GM12878 (cell line): ENCODE results near the gene REV3L. TPM values are rescaled to one million over a fixed set of nuclear protein-coding genes. Genes with fewer than 3 reads are reported as not detected.

Source experiments
- BCL3 ChIP-seq: IDR thresholded peaks from 2 replicates; pipeline ENCODE4 v1.6.1; 2011; ENCODE audit warnings: borderline replicate concordance, low read depth, mild to moderate bottlenecking, moderate library complexity, low read length; ENCODE audit not compliant: insufficient read depth, poor library complexity, severe bottlenecking
- BCLAF1 ChIP-seq: fragments of 450-650 bp; IDR thresholded peaks from 2 replicates; pipeline ENCODE4 v1.6.1; 2017; ENCODE audit warnings: antibody characterized with exemption, mild to moderate bottlenecking, moderate library complexity
- BMI1 ChIP-seq: fragments of 450-650 bp; IDR thresholded peaks from 2 replicates; pipeline ENCODE4 v1.6.1; 2016; ENCODE audit warnings: mild to moderate bottlenecking, moderate library complexity, borderline replicate concordance
- EGR1 ChIP-seq, 2 experiments: IDR thresholded peaks; 1 replicate in 1 of 2; 2 replicates in 1 of 2; pipeline ENCODE4 v1.6.1; 2011 to 2012; ENCODE audit warnings: low read depth in 2 of 2, low read length in 2 of 2, borderline replicate concordance in 1 of 2, mild to moderate bottlenecking in 1 of 2, moderate library complexity in 1 of 2
- EP300 ChIP-seq, 2 experiments: fragments of 150-350 bp in 1 of 2; IDR thresholded peaks; 2 replicates each; pipeline ENCODE4 v1.6.1; 2011 to 2012; ENCODE audit warnings: low read depth in 2 of 2, low read length in 2 of 2, borderline replicate concordance in 1 of 2, improper control_type of control experiment in 1 of 2, inconsistent platforms in 1 of 2; ENCODE audit not compliant: control insufficient read depth in 1 of 2
- JUNB ChIP-seq: IDR thresholded peaks from 2 replicates; pipeline ENCODE4 v1.6.1; 2016; ENCODE audit warnings: antibody characterized with exemption, mild to moderate bottlenecking
- MEF2A ChIP-seq: IDR thresholded peaks from 2 replicates; pipeline ENCODE4 v1.6.1; 2011; ENCODE audit warnings: low read depth, mild to moderate bottlenecking, low read length, moderate library complexity; ENCODE audit not compliant: insufficient read depth
- PAX5 ChIP-seq: IDR thresholded peaks from 2 replicates; pipeline ENCODE4 v1.6.1; 2011; ENCODE audit warnings: low read depth, low read length, borderline replicate concordance
- PBX3 ChIP-seq: IDR thresholded peaks from 2 replicates; pipeline ENCODE4 v1.6.1; 2011; ENCODE audit warnings: mild to moderate bottlenecking, low read depth, low read length, moderate library complexity; ENCODE audit not compliant: insufficient replicate concordance
- POLR2AphosphoS5 ChIP-seq: IDR thresholded peaks from 2 replicates; pipeline ENCODE4 v1.6.1; 2011; ENCODE audit warnings: mild to moderate bottlenecking, low read length, inconsistent platforms
- RELA ChIP-seq: fragments of 450-650 bp; IDR thresholded peaks from 2 replicates; pipeline ENCODE4 v1.8.0; 2014; ENCODE audit warnings: borderline replicate concordance; ENCODE audit not compliant: partially characterized antibody
- RFX5 ChIP-seq: IDR thresholded peaks from 2 replicates; pipeline ENCODE4 v1.6.1; 2011; ENCODE audit warnings: low read depth, low read length, improper control_type of control experiment
- SMC3 ChIP-seq: IDR thresholded peaks from 2 replicates; pipeline ENCODE4 v1.6.1; 2011; ENCODE audit warnings: low read length, improper control_type of control experiment, borderline replicate concordance
- SREBF2 ChIP-seq: IDR thresholded peaks from 2 replicates; pipeline ENCODE4 v1.6.1; 2012; ENCODE audit warnings: mild to moderate bottlenecking, low read length
- SRF ChIP-seq, 2 experiments: IDR thresholded peaks; 2 replicates each; pipeline ENCODE4 v1.6.1; 2011; ENCODE audit warnings: low read depth in 2 of 2, low read length in 2 of 2, mild to moderate bottlenecking in 1 of 2, moderate library complexity in 1 of 2
- STAT3 ChIP-seq: IDR thresholded peaks from 2 replicates; pipeline ENCODE4 v1.6.1; 2011; ENCODE audit warnings: low read depth, low read length, improper control_type of control experiment
- TAF1 ChIP-seq: IDR thresholded peaks from 2 replicates; pipeline ENCODE4 v1.6.1; 2011; ENCODE audit warnings: mild to moderate bottlenecking, low read depth, low read length, borderline replicate concordance
- ZBTB33 ChIP-seq: fragments of 450-650 bp; IDR thresholded peaks from 2 replicates; pipeline ENCODE4 v1.6.1; 2017; ENCODE audit warnings: mild to moderate bottlenecking
- ZBTB4 ChIP-seq: fragments of 450-650 bp; formaldehyde crosslinking; IDR thresholded peaks from 2 replicates; pipeline ENCODE4 v1.4.0; 2022; ENCODE audit warnings: mild to moderate bottlenecking, moderate library complexity
- polyA plus RNA-seq, 11 experiments: library from polyadenylated mRNA; depleted of rRNA in 4 of 11; unstranded in 6 of 11; stranded (reverse) in 5 of 11; fragments of >200 nt; fragmentation: Nextera tagmentation in 4 of 11; fragmentation: Illumina TruSeq in 1 of 11; extraction: Ambion mirVana in 4 of 11; extraction: Trizol in 1 of 11; gene quantifications; 1 replicate in 1 of 11; 2 replicates in 10 of 11; pipeline versions ENCODE4 v1.2.1 to v1.2.3, GENCODE V29; 2011 to 2016; ENCODE audit warnings: inconsistent platforms in 2 of 11, missing spikeins in 2 of 11, low read depth in 1 of 11
- total RNA-seq, 4 experiments: library from RNA; depleted of rRNA in 3 of 4; stranded (reverse); fragments of >200 nt in 3 of 4; fragmentation: Illumina TruSeq in 1 of 4; extraction: Trizol in 1 of 4; gene quantifications; 2 replicates each; pipeline versions ENCODE4 v1.2.1 to v1.2.3, GENCODE V29; 2013 to 2021

The REV3L gene
- total and polyA plus RNA-seq, 10 of the 15 experiments (the other 5 are each of a cell fraction or from before 2014, with no cell fraction given): 7.6 to 33.6 (median 21.5) TPM

GRCh38 chr6:111406200-111406721 is 76.8 kb downstream of the REV3L start (continued):
- TF ChIP-seq BMI1 (peak; percentile 88), STAT3 (no peak; the same call in 1 of the 2 replicates), SRF (IDR thresholded peaks at IDR 0.05; ENCODE audit: low read depth in 2 of 2, low read length in 2 of 2) (peak in 1 of 2 experiments; percentile 69; a peak in 1 of 4 replicates), JUNB (peak; percentile 96), BCLAF1 (no peak), RELA (peak; percentile 20), RFX5 (no peak), TAF1 (no peak), PAX5 (peak; percentile 88), MEF2A (peak; percentile 81), EGR1 (IDR thresholded peaks at IDR 0.05; ENCODE audit: borderline replicate concordance in 1 of 2, low read depth in 2 of 2, low read length in 2 of 2) (no peak), SMC3 (no peak), SREBF2 (no peak), EP300 (IDR thresholded peaks at IDR 0.05; ENCODE audit: borderline replicate concordance in 1 of 2, control insufficient read depth in 1 of 2, low read depth in 2 of 2, low read length in 2 of 2) (peak; percentile 98 to 100; a peak in 3 of 4 replicates), ZBTB4 (CRISPR knock-in tag) (no peak), ZBTB33 (no peak), PBX3 (no peak), BCL3 (peak; percentile 81), POLR2AphosphoS5 (no peak)
